HEK293T (cell line): ENCODE data around the gene ALDOC.

Source experiments
- ARNT ChIP-seq: fragments of 450-650 bp; IDR thresholded peaks from 2 replicates; pipeline ENCODE4 v1.6.1; 2017; ENCODE audit warnings: mild to moderate bottlenecking
- FOXA1 ChIP-seq: fragments of 450-650 bp; IDR thresholded peaks from 2 replicates; pipeline ENCODE4 v1.6.1; 2016; ENCODE audit warnings: mild to moderate bottlenecking
- FOXM1 ChIP-seq: fragments of 450-650 bp; IDR thresholded peaks from 2 replicates; pipeline ENCODE4 v1.6.1; 2017; ENCODE audit warnings: mild to moderate bottlenecking, borderline replicate concordance
- SUZ12 ChIP-seq: fragments of 450-650 bp; IDR thresholded peaks from 2 replicates; pipeline ENCODE4 v1.6.1; 2016; ENCODE audit warnings: mild to moderate bottlenecking
- ZNF384 ChIP-seq: fragments of 450-650 bp; IDR thresholded peaks from 2 replicates; pipeline ENCODE4 v1.6.1; 2016

- TF ChIP-seq FOXM1 = no peak
- TF ChIP-seq ARNT = no peak
- TF ChIP-seq SUZ12 = no peak
- no peak for TF ChIP-seq ZNF384
- TF ChIP-seq FOXA1 = no peak
These were observed 1.8 kb upstream of the ALDOC start for GRCh38 chr17:28578246-28579195.
